ENCODE results near the gene CDHR2.

DNA sequence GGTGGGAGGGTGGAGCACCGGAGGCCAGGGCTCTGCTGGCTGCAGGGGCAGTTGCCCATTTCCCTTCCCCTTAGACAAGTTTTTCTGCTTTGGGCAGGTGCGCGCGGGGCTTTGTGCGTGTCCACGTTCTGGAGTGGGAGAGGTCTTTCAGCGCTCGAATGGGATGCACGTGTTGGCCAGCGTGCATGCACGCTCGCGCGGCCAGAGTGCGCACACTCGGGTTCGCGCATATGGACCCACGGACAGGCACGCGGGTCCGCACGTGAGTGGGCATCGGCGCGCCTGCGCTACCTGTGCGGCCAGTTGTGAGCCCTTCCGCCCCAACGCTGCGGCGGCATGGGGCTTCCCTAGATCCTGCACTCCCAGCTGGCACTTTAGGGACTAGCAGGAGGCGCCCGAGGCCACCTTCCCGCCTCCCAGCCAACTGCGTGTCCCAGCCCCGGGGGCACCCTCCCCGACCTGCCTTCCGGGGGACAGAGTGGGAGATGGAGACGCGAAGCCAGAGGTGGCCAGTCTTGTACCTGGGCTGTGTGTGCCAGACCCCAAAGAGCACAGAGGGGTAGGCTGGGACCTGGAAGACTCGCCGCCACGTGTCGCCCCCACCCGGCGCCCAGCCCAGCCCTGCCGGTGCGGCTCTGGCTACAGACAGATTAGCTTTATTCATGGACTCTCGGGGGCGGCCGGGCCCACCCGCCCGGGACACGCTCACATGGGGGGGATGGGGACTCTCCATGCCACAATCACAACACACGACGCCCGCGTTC is 70.6 kb downstream of the CDHR2 start:
- TF ChIP-seq POLR2A (IDR thresholded peaks at IDR 0.05) (no peak), CTCF (IDR thresholded peaks at IDR 0.05) (no peak)

Data from uterus (tissue), 2 donors.